GM12874 (cell line): ENCODE data around the gene DLGAP1.

Experiments
- TF ChIP-seq, protein P1 (sequence below): IDR thresholded peaks from 2 replicates; pipeline ENCODE4 v1.5.1; 2011; ENCODE audit warnings: low read depth, mild to moderate bottlenecking, control low read depth, low read length, moderate library complexity; ENCODE audit not compliant: insufficient read depth

The DLGAP1 gene

DNA sequence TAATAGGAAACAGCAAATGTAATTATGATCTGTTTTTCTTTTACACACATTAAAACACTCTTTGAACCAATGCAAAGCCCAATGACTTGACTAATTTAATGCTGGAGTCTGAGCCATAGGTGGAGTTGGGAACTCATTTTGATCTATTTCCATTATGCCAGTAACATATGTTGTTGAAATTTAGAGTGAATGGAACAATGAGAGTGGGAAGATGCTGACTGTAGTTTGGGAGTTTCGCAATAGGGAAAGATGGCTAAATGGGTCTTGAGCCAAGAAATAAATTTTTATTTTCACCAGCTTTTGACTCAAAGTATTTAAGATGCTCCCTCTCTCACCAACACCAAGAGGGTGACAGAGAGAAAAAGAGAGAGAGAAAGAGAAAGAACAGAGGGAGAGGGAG, 246.7 kb downstream of the DLGAP1 start:
- TF ChIP-seq, protein P1, sequence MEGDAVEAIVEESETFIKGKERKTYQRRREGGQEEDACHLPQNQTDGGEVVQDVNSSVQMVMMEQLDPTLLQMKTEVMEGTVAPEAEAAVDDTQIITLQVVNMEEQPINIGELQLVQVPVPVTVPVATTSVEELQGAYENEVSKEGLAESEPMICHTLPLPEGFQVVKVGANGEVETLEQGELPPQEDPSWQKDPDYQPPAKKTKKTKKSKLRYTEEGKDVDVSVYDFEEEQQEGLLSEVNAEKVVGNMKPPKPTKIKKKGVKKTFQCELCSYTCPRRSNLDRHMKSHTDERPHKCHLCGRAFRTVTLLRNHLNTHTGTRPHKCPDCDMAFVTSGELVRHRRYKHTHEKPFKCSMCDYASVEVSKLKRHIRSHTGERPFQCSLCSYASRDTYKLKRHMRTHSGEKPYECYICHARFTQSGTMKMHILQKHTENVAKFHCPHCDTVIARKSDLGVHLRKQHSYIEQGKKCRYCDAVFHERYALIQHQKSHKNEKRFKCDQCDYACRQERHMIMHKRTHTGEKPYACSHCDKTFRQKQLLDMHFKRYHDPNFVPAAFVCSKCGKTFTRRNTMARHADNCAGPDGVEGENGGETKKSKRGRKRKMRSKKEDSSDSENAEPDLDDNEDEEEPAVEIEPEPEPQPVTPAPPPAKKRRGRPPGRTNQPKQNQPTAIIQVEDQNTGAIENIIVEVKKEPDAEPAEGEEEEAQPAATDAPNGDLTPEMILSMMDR, result no peak

DNA sequence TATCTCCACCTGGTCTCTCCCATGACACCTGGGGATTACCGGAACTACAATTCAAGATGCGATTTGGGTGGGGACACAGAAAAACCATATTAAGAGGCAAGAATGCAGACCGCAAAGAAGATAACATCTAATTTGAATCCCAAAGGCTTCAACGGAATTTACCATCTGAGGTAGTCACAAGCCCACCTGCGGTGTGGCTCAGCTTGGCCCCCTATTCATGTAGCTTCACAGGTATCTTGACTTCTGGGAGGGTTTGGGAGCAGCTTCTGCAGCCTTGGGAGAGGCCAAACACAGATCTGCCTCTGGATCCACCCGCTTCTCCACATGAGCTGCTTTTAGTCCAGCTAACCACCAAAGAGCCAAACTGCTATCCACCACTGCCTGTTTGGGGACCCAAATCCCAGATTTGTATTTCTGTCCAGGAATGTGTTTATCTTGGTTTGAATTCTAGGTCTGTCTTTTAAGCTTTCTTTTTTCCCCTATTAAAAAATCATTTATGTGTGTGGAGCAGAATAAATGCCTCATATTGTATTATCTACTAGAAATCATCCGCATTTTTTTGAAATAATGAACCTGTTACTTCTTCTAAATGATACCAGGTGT, 247.6 kb downstream of the DLGAP1 start:
- TF ChIP-seq, protein P1, result no peak

DNA sequence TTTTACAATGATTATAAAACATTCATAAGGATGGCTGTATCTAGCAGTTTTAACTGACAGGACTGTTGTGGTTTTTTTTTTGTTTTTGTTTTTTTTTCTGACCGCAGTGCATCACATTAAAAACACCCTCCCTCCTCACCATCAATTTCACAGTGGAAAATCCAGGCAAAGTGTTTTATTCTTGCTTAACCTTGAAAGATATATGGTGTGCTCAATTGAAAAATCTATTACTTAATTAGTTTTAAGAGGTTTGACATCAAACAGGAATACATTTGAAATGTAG, 250.7 kb downstream of the DLGAP1 start:
- TF ChIP-seq, protein P1, result no peak

DNA sequence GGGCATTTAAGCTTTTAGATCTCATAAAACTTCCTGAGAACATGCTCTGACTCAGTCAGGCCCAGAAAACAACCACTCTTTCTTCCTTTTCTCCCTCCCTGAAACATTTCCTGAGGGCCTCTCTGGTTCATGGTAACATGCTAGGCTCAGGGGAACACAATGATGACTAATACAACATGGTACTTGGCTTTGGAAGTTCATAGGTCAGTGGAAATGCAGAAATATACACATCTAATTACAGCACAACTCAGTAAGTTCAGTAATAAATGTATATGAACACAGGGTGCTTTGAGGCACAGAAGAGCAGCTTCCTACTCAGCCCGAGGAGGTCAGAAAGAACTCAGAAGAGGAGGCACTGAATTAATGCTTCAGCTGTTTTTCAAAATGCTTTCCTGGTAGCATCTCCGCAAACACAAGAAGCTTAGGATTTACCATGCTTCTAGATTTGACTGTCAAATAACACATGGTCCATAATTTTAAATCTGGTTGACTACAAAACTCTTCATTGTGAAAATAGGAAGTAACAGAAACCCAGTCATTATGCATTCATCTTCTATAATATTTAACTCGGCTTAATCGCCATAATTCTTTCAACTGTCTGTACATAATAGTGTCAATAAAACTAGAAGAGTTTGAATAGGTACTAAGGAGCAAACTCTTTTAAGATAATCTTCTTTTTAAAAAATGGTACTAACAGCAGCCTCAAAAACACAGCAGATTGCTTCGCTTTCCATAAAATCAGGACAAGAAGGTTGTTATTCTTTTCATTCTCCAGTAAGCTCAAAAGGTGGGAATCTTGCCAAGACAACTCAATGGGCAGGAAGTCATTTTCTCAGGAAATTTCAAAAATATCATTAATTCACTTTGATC, 251.3 kb downstream of the DLGAP1 start:
- TF ChIP-seq, protein P1, result no peak

DNA sequence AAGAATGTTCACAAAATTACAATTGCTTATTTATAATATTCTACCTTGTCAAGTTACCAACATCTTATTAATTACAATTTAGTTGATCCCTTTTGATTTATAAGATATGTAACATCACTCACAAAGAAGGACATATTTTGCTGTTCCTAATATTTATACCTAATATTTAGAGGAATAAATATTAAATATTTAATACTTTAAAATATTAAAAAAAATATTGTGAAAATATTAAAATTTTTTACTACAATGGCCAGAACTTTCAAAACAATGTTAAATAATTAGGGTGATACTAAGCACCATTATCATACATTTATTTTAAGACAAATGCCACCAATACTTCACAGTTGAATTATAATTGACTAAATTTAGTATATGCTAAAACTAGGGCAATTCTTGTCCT, 254.7 kb downstream of the DLGAP1 start:
- TF ChIP-seq, protein P1, result no peak

DNA sequence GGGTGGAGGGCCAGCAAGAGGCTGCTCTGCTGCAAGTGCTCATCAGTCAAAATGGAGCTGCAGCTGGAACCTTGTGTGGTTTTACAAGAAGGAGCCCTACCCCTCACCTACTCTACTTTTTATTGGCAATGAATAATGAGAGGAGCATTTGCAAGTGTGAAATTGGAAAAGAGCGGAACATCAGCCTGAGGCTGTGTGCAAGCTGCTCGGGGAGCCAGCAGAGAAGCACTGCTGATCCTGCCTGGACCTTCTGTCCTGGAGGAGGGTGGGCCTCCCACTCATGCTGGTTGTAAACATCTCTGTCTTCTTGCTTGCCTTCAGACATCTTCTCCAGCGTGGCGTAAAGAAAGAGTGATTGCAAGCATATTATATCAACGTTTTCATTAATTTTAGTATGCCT, 256.2 kb downstream of the DLGAP1 start:
- TF ChIP-seq, protein P1, result no peak

DNA sequence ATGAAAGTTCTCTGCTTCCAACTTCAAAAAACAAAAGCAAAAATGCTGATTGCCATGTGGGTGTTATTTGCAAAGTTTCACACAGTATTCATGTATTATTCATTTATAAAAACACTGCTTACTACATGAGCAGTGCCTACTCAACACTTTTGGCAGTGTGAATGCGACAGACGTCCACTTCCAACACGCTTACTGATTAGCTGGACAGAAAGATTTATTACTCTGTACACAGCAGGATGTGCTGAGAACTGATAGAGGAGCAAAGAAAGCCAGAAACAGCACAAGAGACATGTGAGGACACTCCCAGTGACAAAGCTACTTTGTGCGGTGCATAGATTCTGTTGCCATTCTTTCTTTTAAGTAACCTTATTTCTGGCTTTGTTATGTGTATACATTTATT, 258.8 kb downstream of the DLGAP1 start:
- TF ChIP-seq, protein P1, result no peak
